Measurements from ENCODE around the gene GPR17. TPM values are rescaled to one million over a fixed set of nuclear protein-coding genes. Genes with fewer than 3 reads are reported as not detected.

Gene GPR17
- total and polyA plus RNA-seq, 2 experiments from 2014 or later, result not detected

GRCh38 chr2:127658641-127659407 lies 12.9 kb downstream of the GPR17 start:
- no peaks in the 10 kb centered on the region for H3K9me2 ChIP-seq (ENCODE audit: insufficient read depth)
- H3K27ac ChIP-seq (ENCODE audit: low read depth), result no peak overlapping the region
- H3F3A ChIP-seq (replicated peaks; ENCODE audit: low read depth), result no peaks in the 10 kb centered on the region
- Mint-ChIP-seq H3K36me3 (ENCODE audit: low read depth) (no peaks in the 10 kb centered on the region; the same call in 2 of the 3 replicates), H3K9me3 (no peaks in the 10 kb centered on the region), H3K27ac (no peak overlapping the region), H3K4me1 (peaks cover 9% of the 10 kb centered on the region), H3K27me3 (ENCODE audit: insufficient read depth, low read depth, poor library complexity) (peaks cover 18% of the 10 kb centered on the region), H3K4me3 (no peak overlapping the region)
- H3K4me3 ChIP-seq, result no peak overlapping the region
- TF ChIP-seq CREB1 (CRISPR knock-in tag; IDR thresholded peaks at IDR 0.05; ENCODE audit: low read depth) (no peak), EZH2 (IDR thresholded peaks at IDR 0.05; ENCODE audit: low read depth, unreplicated experiment) (no peak), ZNF331 (CRISPR knock-in tag; IDR thresholded peaks at IDR 0.05; ENCODE audit: low read depth) (no peak), STAT1 (IDR thresholded peaks at IDR 0.05; ENCODE audit: unreplicated experiment) (no peak)
- TF ChIP-seq, protein P1, sequence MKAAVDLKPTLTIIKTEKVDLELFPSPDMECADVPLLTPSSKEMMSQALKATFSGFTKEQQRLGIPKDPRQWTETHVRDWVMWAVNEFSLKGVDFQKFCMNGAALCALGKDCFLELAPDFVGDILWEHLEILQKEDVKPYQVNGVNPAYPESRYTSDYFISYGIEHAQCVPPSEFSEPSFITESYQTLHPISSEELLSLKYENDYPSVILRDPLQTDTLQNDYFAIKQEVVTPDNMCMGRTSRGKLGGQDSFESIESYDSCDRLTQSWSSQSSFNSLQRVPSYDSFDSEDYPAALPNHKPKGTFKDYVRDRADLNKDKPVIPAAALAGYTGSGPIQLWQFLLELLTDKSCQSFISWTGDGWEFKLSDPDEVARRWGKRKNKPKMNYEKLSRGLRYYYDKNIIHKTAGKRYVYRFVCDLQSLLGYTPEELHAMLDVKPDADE (IDR thresholded peaks at IDR 0.05), result no peak
- H3K4me1 ChIP-seq (ENCODE audit: insufficient read depth), result no peaks in the 10 kb centered on the region
- no peaks in the 10 kb centered on the region; the same call in 1 of the 2 replicates for H4K20me1 ChIP-seq (replicated peaks; ENCODE audit: insufficient read depth)
- H3K4me2 ChIP-seq, result no peak overlapping the region
- H3K79me2 ChIP-seq (replicated peaks; ENCODE audit: insufficient read depth), result no peaks in the 10 kb centered on the region
- H2AFZ ChIP-seq, result no peak overlapping the region
- H3K36me3 ChIP-seq (ENCODE audit: insufficient read depth), result no peaks in the 10 kb centered on the region
- H3K27me3 ChIP-seq (ENCODE audit: insufficient read depth), result peaks cover 12% of the 10 kb centered on the region
- no peak for DNase-seq (ENCODE audit: low spot score)
- no peak for ATAC-seq

DNA sequence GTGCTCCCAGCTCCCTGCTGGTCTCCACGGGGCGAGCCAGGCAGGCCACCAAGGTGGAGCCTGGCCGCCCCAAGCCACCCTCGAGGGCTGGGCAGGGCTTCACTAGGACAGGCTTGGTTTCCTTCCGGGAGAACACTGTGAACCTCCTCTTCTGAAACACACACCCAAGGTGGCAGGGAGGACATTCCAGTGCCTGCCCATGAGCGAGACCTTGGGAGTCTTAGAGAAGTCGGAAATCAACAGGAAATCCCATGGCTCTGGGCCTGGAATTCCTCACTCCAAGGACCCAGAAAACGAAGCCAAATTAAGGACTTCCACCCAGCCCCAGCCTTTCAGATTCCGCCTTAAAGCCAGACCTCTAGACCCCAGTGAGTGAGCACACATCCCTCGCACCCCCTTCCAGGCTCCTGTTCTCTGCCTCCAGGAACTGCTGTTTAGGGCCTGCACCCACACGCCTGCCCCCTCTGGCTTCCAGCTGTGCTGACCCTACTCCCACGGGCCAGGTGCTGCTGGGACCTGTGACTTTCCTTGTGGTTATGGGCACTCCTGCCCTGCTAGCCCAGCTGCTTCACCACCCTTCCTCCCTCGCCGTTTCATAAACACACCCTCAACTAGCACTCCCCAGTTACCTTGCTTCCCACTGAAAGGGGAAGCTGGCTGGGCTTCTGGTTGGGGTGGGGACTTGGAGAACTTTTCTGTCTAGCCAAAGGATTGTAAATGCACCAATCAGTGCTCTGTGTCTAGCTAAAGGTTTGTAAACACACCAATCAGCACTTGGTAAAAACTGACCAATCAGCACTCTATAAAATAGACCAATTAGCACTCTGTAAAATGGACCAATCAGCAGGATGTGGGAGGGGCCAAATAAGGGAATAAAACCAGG lies 13.7 kb downstream of the GPR17 start:
- H3K27me3 Mint-ChIP-seq (ENCODE audit: insufficient read depth, low read depth, poor library complexity), result peaks cover 21% of the 10 kb centered on the region
- Histone ChIP-seq H3F3A (replicated peaks; ENCODE audit: low read depth) (no peaks in the 10 kb centered on the region), H4K20me1 (replicated peaks; ENCODE audit: insufficient read depth) (no peaks in the 10 kb centered on the region; the same call in 1 of the 2 replicates), H3K4me1 (ENCODE audit: insufficient read depth) (no peaks in the 10 kb centered on the region), H3K4me2 (no peak overlapping the region), H2AFZ (no peak overlapping the region), H3K4me3 (no peak overlapping the region), H3K79me2 (replicated peaks; ENCODE audit: insufficient read depth) (no peaks in the 10 kb centered on the region), H3K36me3 (ENCODE audit: insufficient read depth) (no peaks in the 10 kb centered on the region), H3K9me2 (ENCODE audit: insufficient read depth) (no peaks in the 10 kb centered on the region), H3K27ac (ENCODE audit: low read depth) (no peak overlapping the region), H3K27me3 (ENCODE audit: insufficient read depth) (peaks cover 20% of the 10 kb centered on the region)
- H3K9me3 Mint-ChIP-seq, result no peaks in the 10 kb centered on the region
- H3K4me3 Mint-ChIP-seq, result no peak overlapping the region
- peaks cover 9% of the 10 kb centered on the region for H3K4me1 Mint-ChIP-seq
- no peaks in the 10 kb centered on the region; the same call in 2 of the 3 replicates for H3K36me3 Mint-ChIP-seq (ENCODE audit: low read depth)
- no peak overlapping the region for H3K27ac Mint-ChIP-seq
- no peak for TF ChIP-seq ZNF114 (CRISPR knock-in tag; IDR thresholded peaks at IDR 0.05)
- TF ChIP-seq POLR2AphosphoS5 (IDR thresholded peaks at IDR 0.05; ENCODE audit: low read depth), result no peak
- TF ChIP-seq, protein P1 (IDR thresholded peaks at IDR 0.05), result no peak
- DNase-seq (ENCODE audit: low spot score), result no peak
- ATAC-seq, result no peak

Measured in GM23338 (cell line).